HEK293 (cell line): ENCODE measurements around the gene CMTM1.
A peak's percentile ranks its signal among the peaks of the same experiment; 100 is the strongest.

Experiments
- CTCF ChIA-PET: fragments of 350-600 bp; formaldehyde crosslinking; extraction: SDS; loops from one replicate; lab custom pipeline; 2021; ENCODE audit warnings: antibody characterized with exemption; lab: Yijun Ruan, JAX
- POLR2A ChIA-PET: fragments of 300-600 bp; formaldehyde crosslinking; extraction: SDS; loops from one replicate; lab custom pipeline; 2020; ENCODE audit warnings: antibody characterized with exemption, inconsistent platforms; lab: Yijun Ruan, JAX
- H3K27ac ChIP-seq: fragments of 200-500 bp; sonication (Bioruptor generic); 2 replicates; pipeline ENCODE4 v1.5.1; 2014; ENCODE audit warnings: low read depth, low read length, control low read depth, inconsistent platforms; ENCODE audit errors: extremely low read depth
- H3K36me3 ChIP-seq, 2 experiments: fragments of 200-500 bp in 1 of 2; sonication (Bioruptor generic) in 1 of 2; 1 replicate in 1 of 2; 2 replicates in 1 of 2; pipeline ENCODE4 v1.5.1; 2014 to 2017; ENCODE audit warnings: inconsistent platforms in 2 of 2, low read length in 2 of 2; ENCODE audit not compliant: control insufficient read depth in 2 of 2, insufficient read depth in 1 of 2
- H3K4me1 ChIP-seq: fragments of 200-500 bp; sonication (Bioruptor generic); 2 replicates; pipeline ENCODE4 v1.5.1; 2014; ENCODE audit warnings: mild to moderate bottlenecking, low read length, inconsistent platforms; ENCODE audit not compliant: control insufficient read depth, insufficient read depth
- H3K4me3 ChIP-seq: 2 replicates; pipeline ENCODE4 v1.5.1; 2011; ENCODE audit warnings: low read depth, mild to moderate bottlenecking, control low read depth, low read length, moderate library complexity
- H3K9me3 ChIP-seq: fragments of 200-500 bp; sonication (Bioruptor generic); 2 replicates; pipeline ENCODE4 v1.5.1; 2014; ENCODE audit warnings: low read depth, low read length, inconsistent platforms; ENCODE audit not compliant: control insufficient read depth, insufficient read depth
- GLI2 ChIP-seq: fragments of 450-650 bp; formaldehyde crosslinking; IDR thresholded peaks from 2 replicates; pipeline ENCODE4; 2017; ENCODE audit warnings: missing biosample characterization, missing genetic modification characterization, low read depth, borderline replicate concordance
- HOXD13 ChIP-seq: sonication (generic); formaldehyde crosslinking; IDR thresholded peaks from 2 replicates; pipeline ENCODE4 v1.8.0; 2022; ENCODE audit warnings: missing genetic modification reagents, borderline replicate concordance
- INSM2 ChIP-seq: fragments of 450-650 bp; formaldehyde crosslinking; IDR thresholded peaks from 2 replicates; pipeline ENCODE4 v1.5.1; 2016; ENCODE audit warnings: missing biosample characterization, missing genetic modification characterization
- KLF1 ChIP-seq: fragments of 450-650 bp; formaldehyde crosslinking; IDR thresholded peaks from 2 replicates; pipeline ENCODE4 v1.5.1; 2016; ENCODE audit warnings: missing biosample characterization, missing genetic modification characterization
- PATZ1 ChIP-seq: fragments of 450-650 bp; formaldehyde crosslinking; IDR thresholded peaks from 2 replicates; pipeline ENCODE4 v1.5.1; 2016; ENCODE audit warnings: missing biosample characterization, missing genetic modification characterization
- PBX3 ChIP-seq: sonication (generic); formaldehyde crosslinking; IDR thresholded peaks from 2 replicates; pipeline ENCODE4 v1.8.1; 2022; ENCODE audit warnings: mild to moderate bottlenecking, moderate library complexity, missing genetic modification reagents
- SCRT2 ChIP-seq: fragments of 450-650 bp; formaldehyde crosslinking; IDR thresholded peaks from 2 replicates; pipeline ENCODE4 v1.5.1; 2016; ENCODE audit warnings: missing biosample characterization, missing genetic modification characterization
- SETDB1 ChIP-seq: IDR thresholded peaks from one replicate; pipeline ENCODE4 v1.6.1; 2017; ENCODE audit warnings: mild to moderate bottlenecking, low read length, moderate library complexity, mixed read lengths; ENCODE audit not compliant: insufficient read length
- SP2 ChIP-seq: fragments of 450-650 bp; formaldehyde crosslinking; IDR thresholded peaks from 2 replicates; pipeline ENCODE4 v1.5.1; 2016; ENCODE audit warnings: missing biosample characterization, missing genetic modification characterization
- SP7 ChIP-seq: fragments of 450-650 bp; formaldehyde crosslinking; IDR thresholded peaks from 2 replicates; pipeline ENCODE4 v1.5.1; 2016; ENCODE audit warnings: missing biosample characterization, missing genetic modification characterization
- ZBTB17 ChIP-seq: fragments of 450-650 bp; formaldehyde crosslinking; IDR thresholded peaks from 2 replicates; pipeline ENCODE4 v1.5.1; 2016; ENCODE audit warnings: missing biosample characterization, missing genetic modification characterization
- ZBTB6 ChIP-seq: fragments of 450-650 bp; formaldehyde crosslinking; IDR thresholded peaks from 2 replicates; pipeline ENCODE4 v1.5.1; 2017; ENCODE audit warnings: missing biosample characterization, missing genetic modification characterization
- ZEB2 ChIP-seq: fragments of 450-650 bp; formaldehyde crosslinking; IDR thresholded peaks from 2 replicates; pipeline ENCODE4 v1.5.1; 2016; ENCODE audit warnings: missing biosample characterization, missing genetic modification characterization
- ZNF155 ChIP-seq: fragments of 450-650 bp; formaldehyde crosslinking; IDR thresholded peaks from 2 replicates; pipeline ENCODE4 v1.5.1; 2016; ENCODE audit warnings: missing biosample characterization, missing genetic modification characterization
- ZNF174 ChIP-seq: fragments of 450-650 bp; formaldehyde crosslinking; IDR thresholded peaks from 2 replicates; pipeline ENCODE4 v1.5.0; 2017; ENCODE audit warnings: missing biosample characterization, mild to moderate bottlenecking, missing genetic modification characterization
- ZNF292 ChIP-seq: fragments of 450-650 bp; formaldehyde crosslinking; IDR thresholded peaks from 2 replicates; pipeline ENCODE4 v1.5.1; 2016; ENCODE audit warnings: low read depth, missing biosample characterization, missing genetic modification characterization, borderline replicate concordance
- ZNF335 ChIP-seq: fragments of 450-650 bp; formaldehyde crosslinking; conservative IDR thresholded peaks from 2 replicates; pipeline ENCODE4 v1.5.1; 2016; ENCODE audit warnings: missing biosample characterization, missing genetic modification characterization
- ZNF571 ChIP-seq: fragments of 450-650 bp; formaldehyde crosslinking; IDR thresholded peaks from 2 replicates; pipeline ENCODE4 v1.5.0; 2017; ENCODE audit warnings: missing biosample characterization, missing genetic modification characterization
- ZNF600 ChIP-seq: fragments of 450-650 bp; formaldehyde crosslinking; IDR thresholded peaks from 2 replicates; pipeline ENCODE4 v1.5.1; 2016; ENCODE audit warnings: missing biosample characterization, missing genetic modification characterization
- ZNF629 ChIP-seq: fragments of 450-650 bp; formaldehyde crosslinking; IDR thresholded peaks from 2 replicates; pipeline ENCODE4 v1.5.1; 2017; ENCODE audit warnings: missing biosample characterization, missing genetic modification characterization
- ZNF654 ChIP-seq: fragments of 450-650 bp; formaldehyde crosslinking; IDR thresholded peaks from 2 replicates; pipeline ENCODE4 v1.5.1; 2016; ENCODE audit warnings: low read depth, missing biosample characterization, missing genetic modification characterization
- ZNF660 ChIP-seq: fragments of 450-650 bp; IDR thresholded peaks from 2 replicates; pipeline ENCODE4 v1.5.1; 2018; ENCODE audit warnings: missing biosample characterization, mild to moderate bottlenecking, missing genetic modification characterization
- ZNF677 ChIP-seq: fragments of 450-650 bp; IDR thresholded peaks from 2 replicates; pipeline ENCODE4 v1.5.0; 2018; ENCODE audit warnings: missing biosample characterization, mild to moderate bottlenecking, missing genetic modification characterization, moderate library complexity
- ZXDB ChIP-seq: fragments of 450-650 bp; formaldehyde crosslinking; IDR thresholded peaks from 2 replicates; pipeline ENCODE4 v1.5.1; 2016; ENCODE audit warnings: missing biosample characterization, missing genetic modification characterization
- TF ChIP-seq, protein P1 (sequence below): fragments of 450-650 bp; formaldehyde crosslinking; IDR thresholded peaks from 2 replicates; pipeline ENCODE4 v1.5.1; 2016; ENCODE audit warnings: missing biosample characterization, missing genetic modification characterization
- TF ChIP-seq, protein P2 (sequence below): fragments of 450-650 bp; formaldehyde crosslinking; IDR thresholded peaks from 2 replicates; pipeline ENCODE4 v1.5.1; 2016; ENCODE audit warnings: missing biosample characterization, missing genetic modification characterization

The CMTM1 gene

DNA sequence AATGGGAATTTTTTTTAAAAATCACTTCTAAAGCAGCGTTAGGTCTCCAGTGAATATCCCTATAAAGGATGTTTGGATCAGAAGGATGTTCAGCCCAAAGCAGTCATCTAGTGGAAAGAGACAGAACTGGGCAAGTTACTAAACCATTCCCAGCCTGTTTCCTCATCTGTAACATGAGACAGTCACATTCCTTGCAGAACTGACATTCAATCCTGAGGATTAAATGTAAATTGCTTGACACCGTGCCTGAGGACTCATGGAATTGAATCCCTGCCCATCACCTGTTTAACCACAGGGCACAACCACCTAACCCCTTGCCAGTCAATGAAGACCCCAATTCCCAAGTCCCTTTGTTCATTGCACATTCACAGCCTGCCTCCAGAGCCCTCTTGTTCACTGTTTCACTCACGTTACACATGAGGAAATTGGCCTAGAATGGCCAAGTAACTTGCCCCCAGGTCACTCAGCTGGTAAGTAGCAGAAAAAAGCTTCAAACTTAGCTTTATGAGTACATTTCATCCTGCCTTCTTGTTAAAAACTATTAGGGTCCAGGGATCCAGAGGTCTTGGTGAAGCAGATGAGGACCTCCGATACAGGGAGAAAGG is 14.5 kb downstream of the CMTM1 start:
- Histone ChIP-seq H3K4me1 (peaks cover 12% of the 10 kb centered on the region), H3K4me3 (no peak overlapping the region), H3K36me3 (no peaks in the 10 kb centered on the region), H3K27ac (no peak overlapping the region), H3K9me3 (no peaks in the 10 kb centered on the region)
- CTCF ChIA-PET, result interaction anchor here (1.2 to 1.6 kb wide), 4 partner anchors 9 to 250 kb away, joined by 3 to 4 read pairs (median 3); partner anchors contain the start of gene NAE1
- POLR2A ChIA-PET, result no interaction called here
- TF ChIP-seq SETDB1 (no peak), HOXD13 (no peak), INSM2 (tag by site-specific recombination) (peak; percentile 51; the same call in 1 of the 2 replicates), SP7 (peak; percentile 32; the same call in 1 of the 2 replicates), ZNF654 (tag by site-specific recombination) (no peak), PBX3 (CRISPR knock-in tag) (no peak), ZNF155 (no peak), ZXDB (tag by site-specific recombination) (peak; percentile 46; the same call in 1 of the 2 replicates), ZNF292 (tag by site-specific recombination) (no peak), ZNF629 (tag by site-specific recombination) (0 out of 2 replicates have a peak, but pooled peaks have one; percentile 35), ZNF174 (tag by site-specific recombination) (no peak), ZBTB17 (tag by site-specific recombination) (peak; percentile 45; the same call in 1 of the 2 replicates), ZNF600 (tag by site-specific recombination) (0 out of 2 replicates have a peak, but pooled peaks have one; percentile 34), SP2 (tag by site-specific recombination) (no peak), PATZ1 (tag by site-specific recombination) (no peak), ZNF571 (no peak), SCRT2 (0 out of 2 replicates have a peak, but pooled peaks have one; percentile 41), ZNF677 (tag by site-specific recombination) (no peak), ZEB2 (tag by site-specific recombination) (peak; percentile 63; the same call in 1 of the 2 replicates), ZNF335 (peak; percentile 30), GLI2 (tag by site-specific recombination) (no peak), ZBTB6 (no peak), KLF1 (tag by site-specific recombination) (peak; percentile 14; the same call in 1 of the 2 replicates), ZNF660 (tag by site-specific recombination) (0 out of 2 replicates have a peak, but pooled peaks have one; percentile 39)
- TF ChIP-seq, protein P1, sequence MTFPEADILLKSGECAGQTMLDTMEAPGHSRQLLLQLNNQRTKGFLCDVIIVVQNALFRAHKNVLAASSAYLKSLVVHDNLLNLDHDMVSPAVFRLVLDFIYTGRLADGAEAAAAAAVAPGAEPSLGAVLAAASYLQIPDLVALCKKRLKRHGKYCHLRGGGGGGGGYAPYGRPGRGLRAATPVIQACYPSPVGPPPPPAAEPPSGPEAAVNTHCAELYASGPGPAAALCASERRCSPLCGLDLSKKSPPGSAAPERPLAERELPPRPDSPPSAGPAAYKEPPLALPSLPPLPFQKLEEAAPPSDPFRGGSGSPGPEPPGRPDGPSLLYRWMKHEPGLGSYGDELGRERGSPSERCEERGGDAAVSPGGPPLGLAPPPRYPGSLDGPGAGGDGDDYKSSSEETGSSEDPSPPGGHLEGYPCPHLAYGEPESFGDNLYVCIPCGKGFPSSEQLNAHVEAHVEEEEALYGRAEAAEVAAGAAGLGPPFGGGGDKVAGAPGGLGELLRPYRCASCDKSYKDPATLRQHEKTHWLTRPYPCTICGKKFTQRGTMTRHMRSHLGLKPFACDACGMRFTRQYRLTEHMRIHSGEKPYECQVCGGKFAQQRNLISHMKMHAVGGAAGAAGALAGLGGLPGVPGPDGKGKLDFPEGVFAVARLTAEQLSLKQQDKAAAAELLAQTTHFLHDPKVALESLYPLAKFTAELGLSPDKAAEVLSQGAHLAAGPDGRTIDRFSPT (tag by site-specific recombination), result peak; percentile 69
- TF ChIP-seq, protein P2, sequence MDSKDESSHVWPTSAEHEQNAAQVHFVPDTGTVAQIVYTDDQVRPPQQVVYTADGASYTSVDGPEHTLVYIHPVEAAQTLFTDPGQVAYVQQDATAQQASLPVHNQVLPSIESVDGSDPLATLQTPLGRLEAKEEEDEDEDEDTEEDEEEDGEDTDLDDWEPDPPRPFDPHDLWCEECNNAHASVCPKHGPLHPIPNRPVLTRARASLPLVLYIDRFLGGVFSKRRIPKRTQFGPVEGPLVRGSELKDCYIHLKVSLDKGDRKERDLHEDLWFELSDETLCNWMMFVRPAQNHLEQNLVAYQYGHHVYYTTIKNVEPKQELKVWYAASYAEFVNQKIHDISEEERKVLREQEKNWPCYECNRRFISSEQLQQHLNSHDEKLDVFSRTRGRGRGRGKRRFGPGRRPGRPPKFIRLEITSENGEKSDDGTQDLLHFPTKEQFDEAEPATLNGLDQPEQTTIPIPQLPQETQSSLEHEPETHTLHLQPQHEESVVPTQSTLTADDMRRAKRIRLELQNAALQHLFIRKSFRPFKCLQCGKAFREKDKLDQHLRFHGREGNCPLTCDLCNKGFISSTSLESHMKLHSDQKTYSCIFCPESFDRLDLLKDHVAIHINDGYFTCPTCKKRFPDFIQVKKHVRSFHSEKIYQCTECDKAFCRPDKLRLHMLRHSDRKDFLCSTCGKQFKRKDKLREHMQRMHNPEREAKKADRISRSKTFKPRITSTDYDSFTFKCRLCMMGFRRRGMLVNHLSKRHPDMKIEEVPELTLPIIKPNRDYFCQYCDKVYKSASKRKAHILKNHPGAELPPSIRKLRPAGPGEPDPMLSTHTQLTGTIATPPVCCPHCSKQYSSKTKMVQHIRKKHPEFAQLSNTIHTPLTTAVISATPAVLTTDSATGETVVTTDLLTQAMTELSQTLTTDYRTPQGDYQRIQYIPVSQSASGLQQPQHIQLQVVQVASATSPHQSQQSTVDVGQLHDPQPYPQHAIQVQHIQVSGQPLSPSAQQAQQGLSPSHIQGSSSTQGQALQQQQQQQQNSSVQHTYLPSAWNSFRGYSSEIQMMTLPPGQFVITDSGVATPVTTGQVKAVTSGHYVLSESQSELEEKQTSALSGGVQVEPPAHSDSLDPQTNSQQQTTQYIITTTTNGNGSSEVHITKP (tag by site-specific recombination), result peak; percentile 54
